ENCODE data around the gene PERCC1.

GRCh38 chr16:1434644-1435592 lies 4.0 kb downstream of the PERCC1 start:
- TF ChIP-seq, protein P1, sequence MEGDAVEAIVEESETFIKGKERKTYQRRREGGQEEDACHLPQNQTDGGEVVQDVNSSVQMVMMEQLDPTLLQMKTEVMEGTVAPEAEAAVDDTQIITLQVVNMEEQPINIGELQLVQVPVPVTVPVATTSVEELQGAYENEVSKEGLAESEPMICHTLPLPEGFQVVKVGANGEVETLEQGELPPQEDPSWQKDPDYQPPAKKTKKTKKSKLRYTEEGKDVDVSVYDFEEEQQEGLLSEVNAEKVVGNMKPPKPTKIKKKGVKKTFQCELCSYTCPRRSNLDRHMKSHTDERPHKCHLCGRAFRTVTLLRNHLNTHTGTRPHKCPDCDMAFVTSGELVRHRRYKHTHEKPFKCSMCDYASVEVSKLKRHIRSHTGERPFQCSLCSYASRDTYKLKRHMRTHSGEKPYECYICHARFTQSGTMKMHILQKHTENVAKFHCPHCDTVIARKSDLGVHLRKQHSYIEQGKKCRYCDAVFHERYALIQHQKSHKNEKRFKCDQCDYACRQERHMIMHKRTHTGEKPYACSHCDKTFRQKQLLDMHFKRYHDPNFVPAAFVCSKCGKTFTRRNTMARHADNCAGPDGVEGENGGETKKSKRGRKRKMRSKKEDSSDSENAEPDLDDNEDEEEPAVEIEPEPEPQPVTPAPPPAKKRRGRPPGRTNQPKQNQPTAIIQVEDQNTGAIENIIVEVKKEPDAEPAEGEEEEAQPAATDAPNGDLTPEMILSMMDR (IDR thresholded peaks at IDR 0.05): no peak
- TF ChIP-seq POLR2A (IDR thresholded peaks at IDR 0.05): no peak
